Adrenal gland (tissue), 12 donors: ENCODE measurements around the gene PEX14. TPM values are rescaled to one million over a fixed set of nuclear protein-coding genes. Genes with fewer than 3 reads are reported as not detected.

Source experiments
- DNase-seq, 7 donors: peaks; one replicate each; pipeline ENCODE4 v3.0.0-alpha.2; 2019 to 2020
- H3K27ac ChIP-seq, 5 donors: fragments of 200-600 bp; sonication (generic) in 4 of 5; 1 replicate in 3 of 5; 2 replicates in 2 of 5; pipeline versions ENCODE4 v1.5.1 to v1.8.0; 2016 to 2020; ENCODE audit warnings: mild to moderate bottlenecking in 1 of 5
- H3K27me3 ChIP-seq: fragments of 200-600 bp; 2 replicates; pipeline ENCODE4 v1.8.0; 2021
- H3K36me3 ChIP-seq, 2 donors: fragments of 200-600 bp; replicated peaks in 1 of 2; 1 replicate in 1 of 2; 2 replicates in 1 of 2; pipeline versions ENCODE4 v1.5.1 to v1.8.0; 2018 to 2022
- H3K4me1 ChIP-seq, 2 donors: fragments of 200-600 bp; replicated peaks in 1 of 2; 1 replicate in 1 of 2; 2 replicates in 1 of 2; pipeline versions ENCODE4 v1.5.1 to v1.8.0; 2018 to 2021
- H3K4me3 ChIP-seq, 4 donors: fragments of 200-600 bp; sonication (generic) in 3 of 4; one replicate each; pipeline ENCODE4 v1.5.1; 2016 to 2018
- H3K9me3 ChIP-seq, 3 donors: fragments of 200-600 bp; sonication (generic) in 1 of 3; replicated peaks in 1 of 3; 1 replicate in 2 of 3; 2 replicates in 1 of 3; pipeline versions ENCODE4 v1.5.1 to v1.8.0; 2016 to 2021
- POLR2A ChIP-seq, 2 donors: fragments of 450-650 bp; IDR thresholded peaks; one replicate each; pipeline ENCODE4 v1.6.1; 2017; ENCODE audit warnings: antibody characterized with exemption in 2 of 2, mild to moderate bottlenecking in 2 of 2, moderate library complexity in 1 of 2
- WGBS, 4 donors: extraction: QIAGEN DNeasy Blood & Tissue Kit in 2 of 4; methylation state at CpG; one replicate each; pipeline versions ENCODE4 v1.1.5 to v1.1.7; 2013 to 2017; 5-methylcytosine and 5-hydroxymethylcytosine counted together
- intact Hi-C, 2 donors: fragments of 100-400 bp; cut with DNase I; formaldehyde crosslinking; loops; one replicate each; pipeline versions ENCODE4 v1.14.1 to v1.15.0; 2022 to 2023
- polyA plus RNA-seq, 3 donors: library from polyadenylated mRNA; stranded (reverse); fragments of 200-250 nt in 2 of 3; fragments of 350-450 nt in 1 of 3; fragmentation: Illumina TruSeq in 1 of 3; extraction: RNeasy Lipid Tissue Mini Kit (QIAGEN cat#74804) in 1 of 3; gene quantifications; one replicate each; pipeline ENCODE4 v1.2.3, GENCODE V29; 2013 to 2014
- total RNA-seq, 9 donors: library from RNA; depleted of rRNA in 4 of 9; stranded (reverse); fragments of >200 nt in 4 of 9; fragments of 120-200 nt in 1 of 9; fragmentation: NEBNext Ultra II Directional in 1 of 9; extraction: Animal tissue kit (Norgen Biotek cat#: 25700) in 1 of 9; gene quantifications; one replicate each; pipeline versions ENCODE4 v1.1.0 to v1.2.4, GENCODE V29; 2013 to 2023
- TF ChIP-seq, protein P1 (sequence below), 6 experiments: fragments of 450-650 bp in 4 of 6; fragments of 200-600 bp in 2 of 6; sonication (generic) in 1 of 6; IDR thresholded peaks; 1 replicate in 5 of 6; 2 replicates in 1 of 6; pipeline versions ENCODE4 v1.5.1 to v1.8.0; 2016 to 2021; ENCODE audit warnings: antibody characterized with exemption in 6 of 6, mild to moderate bottlenecking in 2 of 6, moderate library complexity in 1 of 6
- donor health status: healthy with polysubstance abuse.
- donor health status: Bipolar disorder and iron deficiency.
- donor health status: DM: yes; HTN: yes; CAD: no.
- donor health status: DM: no; HTN: no; CAD: no.
- donor health status: DM: no; HTN: no; CAD: no.
- donor health status: DM: yes; HTN: yes; CAD: no.

PEX14 gene
- total and polyA plus RNA-seq, 12 donors, result 9.7 to 23.9 (median 18.1) TPM

DNA sequence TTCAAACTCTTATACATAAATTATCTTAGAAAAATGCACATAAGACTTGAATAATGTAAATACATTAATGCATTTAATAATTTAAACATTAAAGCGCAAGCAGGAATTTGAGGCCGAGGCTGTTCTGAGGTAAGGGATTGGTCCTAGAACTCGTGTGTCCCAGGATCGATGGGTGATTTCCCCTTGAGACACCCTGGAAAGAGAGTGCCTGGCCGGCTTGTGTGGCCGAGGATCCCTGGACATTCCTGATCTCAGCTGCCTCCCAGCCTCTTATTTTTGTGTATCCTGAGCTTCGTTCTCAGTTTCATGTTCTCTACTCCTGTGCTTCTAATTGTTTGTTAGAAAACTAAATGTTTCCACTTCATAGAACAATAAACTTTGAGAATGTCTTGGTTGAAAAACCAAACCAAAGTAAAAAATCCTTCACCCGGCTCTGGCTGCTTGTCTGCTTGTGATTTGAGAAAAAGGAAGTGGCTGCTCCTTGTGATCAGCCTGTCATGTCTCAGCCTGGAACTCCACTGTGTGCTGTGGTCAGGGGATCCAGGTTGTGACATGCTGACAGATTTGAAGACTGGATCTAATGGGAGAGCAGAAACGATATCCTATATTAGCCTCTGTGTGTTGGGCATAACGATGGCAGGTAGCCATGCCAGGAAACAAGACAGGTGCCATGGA is 40.7 kb downstream of the PEX14 start:
- 78 to 91% (median 80%) methylated on average over 10 of the region's 10 CpGs for WGBS, 4 donors

DNA sequence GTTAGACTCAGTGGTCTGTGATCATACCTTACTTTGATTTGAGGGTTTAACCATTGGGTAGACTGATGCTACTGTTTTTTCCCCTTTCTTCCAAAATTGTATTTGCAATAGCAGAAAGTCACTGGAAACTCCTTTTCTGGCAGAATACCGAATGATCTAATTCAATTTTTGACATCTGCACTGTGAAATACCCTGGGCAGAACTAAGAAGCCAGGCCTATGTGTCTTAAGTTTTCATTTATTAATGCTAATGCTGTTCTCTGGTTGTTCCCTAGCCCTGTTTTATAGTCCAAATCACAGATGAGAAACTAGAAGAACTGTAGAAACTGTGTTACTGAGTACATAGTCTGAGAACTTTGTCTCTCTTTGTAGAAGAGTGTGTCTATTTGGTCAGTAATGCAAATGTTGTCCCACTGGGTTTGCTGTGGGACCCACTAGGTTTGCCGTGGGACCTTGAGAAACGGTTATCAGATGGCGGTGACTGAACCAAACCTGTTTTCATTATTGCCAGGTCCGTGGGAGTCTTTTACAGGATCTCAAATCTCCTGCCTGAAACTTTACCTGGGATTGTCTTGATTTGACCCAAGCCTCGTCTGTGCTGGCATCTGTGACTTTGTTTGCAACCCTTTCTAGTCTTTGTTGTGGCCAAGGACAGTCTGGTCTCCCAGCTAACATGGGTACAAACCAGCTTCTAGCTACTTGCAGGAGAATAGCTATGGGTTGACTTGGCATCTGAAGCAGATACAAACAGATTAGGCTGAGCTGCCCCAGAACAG is 41.4 kb downstream of the PEX14 start:
- TF ChIP-seq POLR2A (IDR thresholded peaks at IDR 0.05), result no peak
- TF ChIP-seq, protein P1, sequence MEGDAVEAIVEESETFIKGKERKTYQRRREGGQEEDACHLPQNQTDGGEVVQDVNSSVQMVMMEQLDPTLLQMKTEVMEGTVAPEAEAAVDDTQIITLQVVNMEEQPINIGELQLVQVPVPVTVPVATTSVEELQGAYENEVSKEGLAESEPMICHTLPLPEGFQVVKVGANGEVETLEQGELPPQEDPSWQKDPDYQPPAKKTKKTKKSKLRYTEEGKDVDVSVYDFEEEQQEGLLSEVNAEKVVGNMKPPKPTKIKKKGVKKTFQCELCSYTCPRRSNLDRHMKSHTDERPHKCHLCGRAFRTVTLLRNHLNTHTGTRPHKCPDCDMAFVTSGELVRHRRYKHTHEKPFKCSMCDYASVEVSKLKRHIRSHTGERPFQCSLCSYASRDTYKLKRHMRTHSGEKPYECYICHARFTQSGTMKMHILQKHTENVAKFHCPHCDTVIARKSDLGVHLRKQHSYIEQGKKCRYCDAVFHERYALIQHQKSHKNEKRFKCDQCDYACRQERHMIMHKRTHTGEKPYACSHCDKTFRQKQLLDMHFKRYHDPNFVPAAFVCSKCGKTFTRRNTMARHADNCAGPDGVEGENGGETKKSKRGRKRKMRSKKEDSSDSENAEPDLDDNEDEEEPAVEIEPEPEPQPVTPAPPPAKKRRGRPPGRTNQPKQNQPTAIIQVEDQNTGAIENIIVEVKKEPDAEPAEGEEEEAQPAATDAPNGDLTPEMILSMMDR (IDR thresholded peaks at IDR 0.05), result no peak
- Histone ChIP-seq H3K36me3 (no peaks in the 10 kb centered on the region), H3K27ac (peak overlapping the region in 3 of 5 donors; percentile 13 to 73 (median 72)), H3K4me1 (peaks cover 11 to 26% of the 10 kb centered on the region in 2 donors), H3K4me3 (no peak overlapping the region), H3K27me3 (no peaks in the 10 kb centered on the region), H3K9me3 (no peaks in the 10 kb centered on the region)
- intact Hi-C loops, result no loop called here
- DNase-seq, result no peak
- 66 to 79% (median 72%) methylated on average over 6 of the region's 6 CpGs for WGBS, 4 donors

More for the DNA sequence above, 40.7 kb downstream of the PEX14 start:
- Histone ChIP-seq H3K4me1 (peaks cover 16 to 33% of the 10 kb centered on the region in 2 donors), H3K36me3 (no peaks in the 10 kb centered on the region), H3K27ac (no peak overlapping the region), H3K27me3 (no peaks in the 10 kb centered on the region), H3K4me3 (no peak overlapping the region), H3K9me3 (no peaks in the 10 kb centered on the region)
- TF ChIP-seq, protein P1 (IDR thresholded peaks at IDR 0.05), result no peak
- TF ChIP-seq POLR2A (IDR thresholded peaks at IDR 0.05), result no peak
- DNase-seq, result no peak
- intact Hi-C loops, result no loop called here

DNA sequence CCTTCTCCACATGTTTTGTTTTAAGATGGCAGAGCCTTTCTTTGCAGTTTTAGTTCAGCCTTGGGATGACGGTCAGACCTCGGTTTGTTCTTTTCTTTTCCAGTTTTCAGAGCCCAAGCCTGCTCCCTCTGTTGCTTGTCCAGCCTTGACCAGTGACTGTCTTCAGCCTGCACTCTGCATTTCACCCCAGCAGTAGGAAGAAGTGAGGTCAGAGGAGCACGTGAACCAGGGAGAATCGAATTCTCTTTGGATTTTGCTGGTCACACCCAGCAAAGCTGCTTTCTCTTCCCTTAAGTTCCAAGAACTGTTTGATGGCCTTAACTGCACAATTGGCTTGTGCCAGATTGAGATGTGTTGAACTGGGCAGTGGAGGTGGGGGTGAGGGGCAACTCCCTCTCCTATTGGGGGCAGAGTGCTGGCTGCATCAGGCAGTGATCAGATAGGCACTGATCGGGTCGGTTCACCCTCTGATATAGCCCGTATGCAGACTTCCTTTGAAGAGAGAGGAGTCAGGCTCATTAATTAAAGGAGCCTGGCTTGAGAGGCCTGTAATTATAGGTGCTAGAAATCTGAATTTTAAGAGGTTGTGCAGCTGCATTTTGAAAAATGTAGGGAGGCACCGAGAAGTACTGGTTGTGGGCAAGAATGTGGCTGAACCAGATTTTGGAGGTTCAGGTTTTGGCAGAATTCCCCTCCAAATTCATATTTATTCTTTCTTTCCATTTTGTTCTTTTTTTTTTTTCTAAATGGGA is 42.4 kb downstream of the PEX14 start:
- intact Hi-C loops, result no loop called here
- H3K27ac ChIP-seq, result peak overlapping the region in 3 of 5 donors; percentile 13 to 73 (median 72)
- H3K36me3 ChIP-seq, result no peaks in the 10 kb centered on the region
- peak in 4 of 7 donors; percentile 46 to 66 (median 59) for DNase-seq
- H3K27me3 ChIP-seq, result no peaks in the 10 kb centered on the region
- WGBS, 4 donors, result 44 to 60% (median 50%) methylated on average over 8 of the region's 8 CpGs
- H3K9me3 ChIP-seq, result no peaks in the 10 kb centered on the region
- H3K4me1 ChIP-seq, result peaks cover 11 to 20% of the 10 kb centered on the region in 2 donors
- peak in 1 of 2 donors; percentile 36 for TF ChIP-seq POLR2A (IDR thresholded peaks at IDR 0.05)
- TF ChIP-seq, protein P1 (IDR thresholded peaks at IDR 0.05), result no peak
- no peak overlapping the region for H3K4me3 ChIP-seq

DNA sequence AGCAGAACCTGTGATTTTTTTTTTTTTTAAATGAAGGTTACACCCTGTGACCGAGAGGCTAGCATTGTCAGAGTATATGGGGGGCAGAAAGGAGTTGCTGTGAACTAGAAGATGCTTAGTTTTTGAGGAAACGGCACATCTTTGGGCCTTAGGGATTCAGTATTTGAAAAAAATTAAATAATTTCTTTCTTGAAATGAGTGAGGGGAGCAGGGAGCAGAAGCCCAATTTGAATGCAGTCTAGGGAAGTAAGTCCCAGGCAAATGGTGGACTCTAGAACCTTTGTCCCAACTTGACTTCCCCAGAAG is 42.9 kb downstream of the PEX14 start:
- H3K4me3 ChIP-seq, result no peak overlapping the region
- H3K36me3 ChIP-seq, result no peaks in the 10 kb centered on the region
- H3K4me1 ChIP-seq, result peaks cover 11 to 23% of the 10 kb centered on the region in 2 donors
- 91 to 93% (median 92%) methylated on average over 2 of the region's 2 CpGs for WGBS, 4 donors
- H3K27ac ChIP-seq, result no peak overlapping the region
- DNase-seq, result no peak
- H3K9me3 ChIP-seq, result no peaks in the 10 kb centered on the region
- intact Hi-C loops, result no loop called here
- no peaks in the 10 kb centered on the region for H3K27me3 ChIP-seq
- TF ChIP-seq POLR2A (IDR thresholded peaks at IDR 0.05), result no peak
- TF ChIP-seq, protein P1 (IDR thresholded peaks at IDR 0.05), result no peak
